Measurements from ENCODE around the gene FRMD1. TPM values are rescaled to one million over a fixed set of nuclear protein-coding genes. Genes with fewer than 3 reads are reported as not detected.

Gene FRMD1
- total and polyA plus RNA-seq, 2 donors (not counting 3 experiments of a cell fraction or from before 2014, with no cell fraction given), result not detected

DNA sequence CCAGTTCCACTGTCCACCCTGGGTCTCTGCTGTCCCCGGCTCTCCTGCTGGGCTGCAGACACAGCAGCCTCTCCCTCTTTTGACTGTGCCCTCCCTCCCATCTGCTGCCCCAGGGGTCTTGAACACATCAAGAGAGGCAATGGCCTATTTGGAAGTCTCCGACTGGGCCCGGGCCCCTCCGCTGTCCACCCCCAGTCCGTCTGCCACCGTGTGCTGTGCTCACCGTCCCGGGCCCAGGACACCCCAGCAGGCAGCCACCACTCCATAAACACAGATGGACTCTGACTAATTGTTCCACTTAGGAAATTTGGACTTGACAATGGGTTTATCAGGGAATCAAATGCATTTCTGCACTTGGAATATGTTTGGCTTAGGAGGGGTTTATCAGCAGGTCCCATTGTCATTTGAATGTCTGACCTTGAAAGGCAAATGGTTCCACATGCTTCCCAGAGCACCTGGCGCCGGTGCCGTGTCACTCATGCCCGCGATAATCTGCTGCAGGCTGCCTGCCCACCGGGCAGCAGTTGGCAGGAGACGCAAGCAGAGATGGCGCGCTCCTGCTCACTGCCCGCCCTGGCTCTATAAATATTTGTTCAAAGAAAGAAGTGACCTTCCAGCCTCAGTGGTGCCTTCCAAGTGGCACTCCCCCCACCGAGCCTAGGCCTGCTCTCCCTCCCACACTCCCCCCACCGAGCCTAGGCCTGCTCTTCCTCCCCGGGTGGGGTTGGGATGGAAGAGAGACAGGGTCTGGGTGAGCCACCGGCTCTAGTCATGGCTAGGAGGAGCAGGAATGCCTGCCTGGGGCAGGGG, 18.8 kb upstream of the FRMD1 start:
- dilution Hi-C loops (cut with MboI; ENCODE audit: extremely low pct_ligation_motif_present, low sequenced_read_pairs), result no loop called here

More for the DNA sequence above, 18.8 kb upstream of the FRMD1 start:
- Histone ChIP-seq H3K9me1 (replicated peaks; ENCODE audit: control insufficient read depth, extremely low read depth, insufficient read depth, low read length) (no peaks in the 10 kb centered on the region), H3K4me1 (ENCODE audit: control insufficient read depth, extremely low read depth, insufficient read depth, low read length) (no peaks in the 10 kb centered on the region), H3K27me3 (ENCODE audit: control insufficient read depth in 2 of 2, insufficient read depth in 2 of 2, low read length in 2 of 2) (peaks cover 0 to 15% of the 10 kb centered on the region in 2 experiments), H3K27ac (ENCODE audit: insufficient read depth, low read depth, low read length) (no peak overlapping the region), H3K9me3 (replicated peaks; ENCODE audit: control insufficient read depth, insufficient read depth, low read length) (no peaks in the 10 kb centered on the region), H3K4me3 (replicated peaks in 1 of 3; ENCODE audit: insufficient read depth in 1 of 3, low read depth in 1 of 3, low read length in 3 of 3) (no peak overlapping the region), H4K20me1 (replicated peaks; ENCODE audit: control insufficient read depth, extremely low read depth, insufficient read depth, low read length) (no peaks in the 10 kb centered on the region), H3K4me2 (ENCODE audit: insufficient read depth, low read length) (no peak overlapping the region), H3K36me3 (ENCODE audit: control insufficient read depth in 2 of 2, extremely low read depth in 1 of 2, insufficient read depth in 2 of 2, low read length in 2 of 2) (no peaks in the 10 kb centered on the region), H3K9ac (replicated peaks; ENCODE audit: extremely low read depth, insufficient read depth, low read length) (no peak overlapping the region), H2AFZ (ENCODE audit: low read depth, low read length) (no peak overlapping the region), H3K79me2 (ENCODE audit: control insufficient read depth, insufficient read depth, low read length) (no peaks in the 10 kb centered on the region)
- FAIRE-seq, result no peak
- POLR2A ChIA-PET, result no interaction called here
- intact Hi-C loops (cut with micrococcal nuclease), result no loop called here
- BruUV-seq (replicated peaks), result no TSS peak
- CTCF ChIA-PET, result no interaction called here
- no peak for DNase-seq (ENCODE audit: low read depth, low spot score)
- TF ChIP-seq EZH2 (IDR thresholded peaks at IDR 0.05; ENCODE audit: borderline replicate concordance, low read depth, low read length, severe bottlenecking) (no peak), FOS (IDR thresholded peaks at IDR 0.05; ENCODE audit: borderline replicate concordance, insufficient read depth, low read length) (no peak), POLR2A (IDR thresholded peaks at IDR 0.05; ENCODE audit: low read depth, low read length) (no peak), POLR2AphosphoS5 (IDR thresholded peaks at IDR 0.05; ENCODE audit: insufficient read depth, low read depth, low read length) (no peak), JUN (IDR thresholded peaks at IDR 0.05; ENCODE audit: borderline replicate concordance, insufficient read depth, insufficient read length, low read depth) (no peak), GATA2 (IDR thresholded peaks at IDR 0.05; ENCODE audit: insufficient read depth, insufficient read length, low read depth, low read length) (no peak), MYC (IDR thresholded peaks at IDR 0.05; ENCODE audit: low read depth, low read length) (no peak)
- TF ChIP-seq, protein P1, sequence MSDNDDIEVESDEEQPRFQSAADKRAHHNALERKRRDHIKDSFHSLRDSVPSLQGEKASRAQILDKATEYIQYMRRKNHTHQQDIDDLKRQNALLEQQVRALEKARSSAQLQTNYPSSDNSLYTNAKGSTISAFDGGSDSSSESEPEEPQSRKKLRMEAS (IDR thresholded peaks at IDR 0.05; ENCODE audit: insufficient read depth, insufficient read length), result no peak
- TF ChIP-seq, protein P2, sequence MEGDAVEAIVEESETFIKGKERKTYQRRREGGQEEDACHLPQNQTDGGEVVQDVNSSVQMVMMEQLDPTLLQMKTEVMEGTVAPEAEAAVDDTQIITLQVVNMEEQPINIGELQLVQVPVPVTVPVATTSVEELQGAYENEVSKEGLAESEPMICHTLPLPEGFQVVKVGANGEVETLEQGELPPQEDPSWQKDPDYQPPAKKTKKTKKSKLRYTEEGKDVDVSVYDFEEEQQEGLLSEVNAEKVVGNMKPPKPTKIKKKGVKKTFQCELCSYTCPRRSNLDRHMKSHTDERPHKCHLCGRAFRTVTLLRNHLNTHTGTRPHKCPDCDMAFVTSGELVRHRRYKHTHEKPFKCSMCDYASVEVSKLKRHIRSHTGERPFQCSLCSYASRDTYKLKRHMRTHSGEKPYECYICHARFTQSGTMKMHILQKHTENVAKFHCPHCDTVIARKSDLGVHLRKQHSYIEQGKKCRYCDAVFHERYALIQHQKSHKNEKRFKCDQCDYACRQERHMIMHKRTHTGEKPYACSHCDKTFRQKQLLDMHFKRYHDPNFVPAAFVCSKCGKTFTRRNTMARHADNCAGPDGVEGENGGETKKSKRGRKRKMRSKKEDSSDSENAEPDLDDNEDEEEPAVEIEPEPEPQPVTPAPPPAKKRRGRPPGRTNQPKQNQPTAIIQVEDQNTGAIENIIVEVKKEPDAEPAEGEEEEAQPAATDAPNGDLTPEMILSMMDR (IDR thresholded peaks at IDR 0.05; ENCODE audit: extremely low read depth in 1 of 2, insufficient read depth in 1 of 2, low read depth in 1 of 2, low read length in 2 of 2), result no peak
